H1 (cell line): ENCODE data around the gene PRRT2. TPM values are rescaled to one million over a fixed set of nuclear protein-coding genes. Genes with fewer than 3 reads are reported as not detected.

Experiments used
- ASH2L ChIP-seq: fragments of 200-600, 300-600 bp; sonication (generic); IDR thresholded peaks from one replicate; pipeline ENCODE4 v1.7.1; 2017; ENCODE audit warnings: low read length
- BCL11A ChIP-seq, 2 experiments: IDR thresholded peaks; one replicate each; pipeline ENCODE4 v1.6.1; 2011; ENCODE audit warnings: low read depth in 2 of 2, low read length in 2 of 2, mild to moderate bottlenecking in 2 of 2
- CHD1 ChIP-seq: IDR thresholded peaks from 2 replicates; pipeline ENCODE4 v1.6.1; 2012; ENCODE audit warnings: low read depth, low read length, improper control_type of control experiment
- CREB1 ChIP-seq: IDR thresholded peaks from 2 replicates; pipeline ENCODE4 v1.6.1; 2012; ENCODE audit warnings: inconsistent platforms
- EP300 ChIP-seq, 2 experiments: IDR thresholded peaks; 1 replicate in 1 of 2; 2 replicates in 1 of 2; pipeline ENCODE4 v1.6.1; 2011 to 2012; ENCODE audit warnings: low read depth in 2 of 2, low read length in 2 of 2, mild to moderate bottlenecking in 2 of 2, borderline replicate concordance in 1 of 2, inconsistent platforms in 1 of 2, moderate library complexity in 1 of 2
- EZH2 ChIP-seq: fragments of 200-600 bp; sonication (generic); IDR thresholded peaks from 2 replicates; pipeline ENCODE4 v1.7.1; 2012; ENCODE audit warnings: low read depth, mild to moderate bottlenecking, moderate library complexity, low read length, inconsistent platforms; ENCODE audit not compliant: severe bottlenecking
- HDAC2 ChIP-seq, 2 experiments: fragments of 300-600 bp in 1 of 2; sonication (generic) in 1 of 2; IDR thresholded peaks; 2 replicates each; pipeline ENCODE4 v1.6.1; 2011 to 2012; ENCODE audit warnings: low read depth in 2 of 2, low read length in 2 of 2, mild to moderate bottlenecking in 2 of 2, moderate library complexity in 2 of 2, borderline replicate concordance in 1 of 2, inconsistent platforms in 1 of 2
- MAFK ChIP-seq: IDR thresholded peaks from 2 replicates; pipeline ENCODE4 v1.6.1; 2012; ENCODE audit warnings: low read depth, mild to moderate bottlenecking, improper control_type of control experiment, low read length
- NANOG ChIP-seq: IDR thresholded peaks from 2 replicates; pipeline ENCODE4 v1.6.1; 2011; ENCODE audit warnings: low read length, low read depth, mild to moderate bottlenecking, inconsistent platforms; ENCODE audit not compliant: insufficient read depth, poor library complexity, severe bottlenecking
- PHF8 ChIP-seq: fragments of 200-600 bp; sonication (generic); conservative IDR thresholded peaks from 2 replicates; pipeline ENCODE4 v1.7.1; 2012; ENCODE audit warnings: low read depth, mild to moderate bottlenecking, inconsistent platforms, low read length, moderate library complexity
- RAD21 ChIP-seq, 2 experiments: IDR thresholded peaks in 1 of 2; conservative IDR thresholded peaks in 1 of 2; 2 replicates each; pipeline ENCODE4 v1.6.1; 2011; ENCODE audit warnings: low read depth in 2 of 2, low read length in 2 of 2, improper control_type of control experiment in 1 of 2, inconsistent platforms in 1 of 2, mild to moderate bottlenecking in 1 of 2, moderate library complexity in 1 of 2
- RBBP5 ChIP-seq: IDR thresholded peaks from 2 replicates; pipeline ENCODE4 v1.7.1; 2012; ENCODE audit warnings: low read depth, mild to moderate bottlenecking, inconsistent platforms, low read length, moderate library complexity, borderline replicate concordance
- SRF ChIP-seq: IDR thresholded peaks from 2 replicates; pipeline ENCODE4 v1.6.1; 2011; ENCODE audit warnings: mild to moderate bottlenecking, low read depth, low read length, moderate library complexity
- TAF1 ChIP-seq: IDR thresholded peaks from 2 replicates; pipeline ENCODE4 v1.6.1; 2011; ENCODE audit warnings: mild to moderate bottlenecking, low read depth, low read length
- TAF7 ChIP-seq: optimal IDR thresholded peaks from 2 replicates; pipeline ENCODE3; 2011; ENCODE audit warnings: low read depth, mild to moderate bottlenecking, inconsistent platforms, low read length, moderate library complexity, borderline replicate concordance
- YY1 ChIP-seq: IDR thresholded peaks from 2 replicates; pipeline ENCODE4 v1.6.1; 2011; ENCODE audit warnings: low read depth, mild to moderate bottlenecking, low read length
- polyA plus RNA-seq, 7 experiments: library from polyadenylated mRNA; depleted of rRNA in 3 of 7; stranded (reverse) in 5 of 7; unstranded in 2 of 7; fragments of >200 nt in 5 of 7; fragments of 200-250 nt in 2 of 7; gene quantifications; 1 replicate in 5 of 7; 2 replicates in 1 of 7; 4 replicates in 1 of 7; pipeline versions ENCODE4 v1.2.1 to v1.2.3, GENCODE V29; 2011 to 2013; ENCODE audit warnings: missing spikeins in 2 of 7, mixed read lengths in 2 of 7
- total RNA-seq: library from RNA; stranded (reverse); fragmentation: NEBNext Ultra II Directional; extraction: Animal tissue kit (Norgen Biotek cat#: 25700); gene quantifications from 2 replicates; pipeline ENCODE4 v1.2.1, GENCODE V29; 2021
- TF ChIP-seq, protein P1 (sequence below): IDR thresholded peaks from 2 replicates; pipeline ENCODE4 v1.6.1; 2012; ENCODE audit warnings: low read length, inconsistent platforms
- TF ChIP-seq, protein P2 (sequence below): IDR thresholded peaks from 2 replicates; pipeline ENCODE4 v1.6.1; 2012; ENCODE audit warnings: inconsistent platforms
- TF ChIP-seq, protein P3 (sequence below): IDR thresholded peaks from 2 replicates; pipeline ENCODE4 v1.6.1; 2011; ENCODE audit warnings: low read depth, mild to moderate bottlenecking, low read length; ENCODE audit not compliant: insufficient read depth

Gene PRRT2
- total and polyA plus RNA-seq, 2 of the 8 experiments (the other 6 are each of a cell fraction or from before 2014, with no cell fraction given): 12.8 to 32.6 TPM

DNA sequence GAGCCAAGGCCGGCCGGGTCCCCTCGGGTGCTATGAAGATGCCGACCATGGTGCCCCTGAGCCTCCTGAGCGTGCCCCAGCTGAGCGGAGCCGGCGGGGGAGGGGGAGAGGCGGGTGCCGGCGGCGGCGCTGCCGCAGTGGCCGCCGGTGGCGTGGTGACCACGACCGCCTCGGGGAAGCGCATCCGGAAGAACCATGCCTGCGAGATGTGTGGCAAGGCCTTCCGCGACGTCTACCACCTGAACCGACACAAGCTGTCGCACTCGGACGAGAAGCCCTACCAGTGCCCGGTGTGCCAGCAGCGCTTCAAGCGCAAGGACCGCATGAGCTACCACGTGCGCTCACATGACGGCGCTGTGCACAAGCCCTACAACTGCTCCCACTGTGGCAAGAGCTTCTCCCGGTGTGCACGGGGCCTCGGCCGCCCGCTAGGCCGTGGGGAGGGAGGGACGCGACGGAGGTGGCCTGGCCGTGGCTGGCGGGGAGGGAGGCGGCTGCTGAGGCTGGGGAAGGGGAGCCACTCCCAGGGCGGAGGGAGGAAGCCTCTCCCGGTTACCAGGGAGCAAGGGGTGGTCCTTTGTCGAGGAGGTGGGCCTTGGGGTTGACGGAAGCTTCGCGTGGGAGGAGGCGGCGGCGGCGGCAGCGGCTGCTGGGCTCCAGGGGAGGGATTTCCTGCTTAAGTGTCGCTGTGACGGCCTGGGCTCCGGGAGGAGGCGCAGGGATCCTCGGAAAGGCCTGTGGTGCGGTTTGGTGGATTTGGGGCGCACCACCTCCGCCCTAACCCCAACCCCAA is 4.4 kb upstream of the PRRT2 start (continued):
- TF ChIP-seq CREB1: no peak; the same call in 1 of the 2 replicates
- TF ChIP-seq PHF8: peak; percentile 26; the same call in 1 of the 2 replicates
- TF ChIP-seq EZH2: no peak
- peak in 1 of 2 experiments; percentile 94; a peak in 1 of 4 replicates for TF ChIP-seq HDAC2 (IDR thresholded peaks at IDR 0.05; ENCODE audit: borderline replicate concordance in 1 of 2, low read depth in 2 of 2, low read length in 2 of 2)
- no peak for TF ChIP-seq NANOG
- 0 out of 2 replicates have a peak, but pooled peaks have one; percentile 20 for TF ChIP-seq TAF1
- TF ChIP-seq, protein P1, sequence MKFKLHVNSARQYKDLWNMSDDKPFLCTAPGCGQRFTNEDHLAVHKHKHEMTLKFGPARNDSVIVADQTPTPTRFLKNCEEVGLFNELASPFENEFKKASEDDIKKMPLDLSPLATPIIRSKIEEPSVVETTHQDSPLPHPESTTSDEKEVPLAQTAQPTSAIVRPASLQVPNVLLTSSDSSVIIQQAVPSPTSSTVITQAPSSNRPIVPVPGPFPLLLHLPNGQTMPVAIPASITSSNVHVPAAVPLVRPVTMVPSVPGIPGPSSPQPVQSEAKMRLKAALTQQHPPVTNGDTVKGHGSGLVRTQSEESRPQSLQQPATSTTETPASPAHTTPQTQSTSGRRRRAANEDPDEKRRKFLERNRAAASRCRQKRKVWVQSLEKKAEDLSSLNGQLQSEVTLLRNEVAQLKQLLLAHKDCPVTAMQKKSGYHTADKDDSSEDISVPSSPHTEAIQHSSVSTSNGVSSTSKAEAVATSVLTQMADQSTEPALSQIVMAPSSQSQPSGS: no peak
- TF ChIP-seq, protein P2, sequence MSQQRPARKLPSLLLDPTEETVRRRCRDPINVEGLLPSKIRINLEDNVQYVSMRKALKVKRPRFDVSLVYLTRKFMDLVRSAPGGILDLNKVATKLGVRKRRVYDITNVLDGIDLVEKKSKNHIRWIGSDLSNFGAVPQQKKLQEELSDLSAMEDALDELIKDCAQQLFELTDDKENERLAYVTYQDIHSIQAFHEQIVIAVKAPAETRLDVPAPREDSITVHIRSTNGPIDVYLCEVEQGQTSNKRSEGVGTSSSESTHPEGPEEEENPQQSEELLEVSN: peak; percentile 87
- no peak for TF ChIP-seq YY1
- TF ChIP-seq BCL11A (IDR thresholded peaks at IDR 0.05; ENCODE audit: low read depth in 2 of 2, low read length in 2 of 2): no peak
- TF ChIP-seq, protein P3, sequence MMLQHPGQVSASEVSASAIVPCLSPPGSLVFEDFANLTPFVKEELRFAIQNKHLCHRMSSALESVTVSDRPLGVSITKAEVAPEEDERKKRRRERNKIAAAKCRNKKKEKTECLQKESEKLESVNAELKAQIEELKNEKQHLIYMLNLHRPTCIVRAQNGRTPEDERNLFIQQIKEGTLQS: no peak
- no peak for TF ChIP-seq MAFK
- no peak for TF ChIP-seq ASH2L
- no peak for TF ChIP-seq CHD1
- no peak for TF ChIP-seq SRF
- peak; percentile 53 to 63 for TF ChIP-seq RAD21 (IDR thresholded peaks at IDR 0.05 in 1 of 2, conservative IDR thresholded peaks at IDR 0.05 in 1 of 2; ENCODE audit: low read depth in 2 of 2, low read length in 2 of 2)
- TF ChIP-seq EP300 (IDR thresholded peaks at IDR 0.05; ENCODE audit: borderline replicate concordance in 1 of 2, low read depth in 2 of 2, low read length in 2 of 2): no peak
- TF ChIP-seq TAF7: peak; percentile 38
- TF ChIP-seq RBBP5: no peak
